ENCODE results near the gene ST3GAL3.

ST3GAL3 gene

GRCh38 chr1:43930168-43930948 is 223.0 kb downstream of the ST3GAL3 start:
- no peak for DNase-seq

DNA sequence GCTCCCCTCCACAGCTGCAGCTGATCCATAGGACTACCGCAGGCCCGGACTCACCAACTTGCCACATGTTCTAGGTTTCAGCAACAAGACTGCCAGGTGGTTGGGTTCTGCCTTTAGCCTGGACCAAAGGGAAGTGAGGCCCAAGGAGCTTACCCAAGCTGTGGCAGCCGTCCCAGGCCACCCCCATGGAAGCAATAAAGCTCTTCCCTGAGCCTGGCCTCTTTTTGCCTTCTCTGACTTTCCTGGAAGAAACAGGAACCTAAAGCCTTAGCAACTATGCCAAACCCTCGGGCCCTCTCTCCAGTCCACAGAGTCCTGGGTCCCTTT is 223.6 kb downstream of the ST3GAL3 start:
- DNase-seq, result no peak

DNA sequence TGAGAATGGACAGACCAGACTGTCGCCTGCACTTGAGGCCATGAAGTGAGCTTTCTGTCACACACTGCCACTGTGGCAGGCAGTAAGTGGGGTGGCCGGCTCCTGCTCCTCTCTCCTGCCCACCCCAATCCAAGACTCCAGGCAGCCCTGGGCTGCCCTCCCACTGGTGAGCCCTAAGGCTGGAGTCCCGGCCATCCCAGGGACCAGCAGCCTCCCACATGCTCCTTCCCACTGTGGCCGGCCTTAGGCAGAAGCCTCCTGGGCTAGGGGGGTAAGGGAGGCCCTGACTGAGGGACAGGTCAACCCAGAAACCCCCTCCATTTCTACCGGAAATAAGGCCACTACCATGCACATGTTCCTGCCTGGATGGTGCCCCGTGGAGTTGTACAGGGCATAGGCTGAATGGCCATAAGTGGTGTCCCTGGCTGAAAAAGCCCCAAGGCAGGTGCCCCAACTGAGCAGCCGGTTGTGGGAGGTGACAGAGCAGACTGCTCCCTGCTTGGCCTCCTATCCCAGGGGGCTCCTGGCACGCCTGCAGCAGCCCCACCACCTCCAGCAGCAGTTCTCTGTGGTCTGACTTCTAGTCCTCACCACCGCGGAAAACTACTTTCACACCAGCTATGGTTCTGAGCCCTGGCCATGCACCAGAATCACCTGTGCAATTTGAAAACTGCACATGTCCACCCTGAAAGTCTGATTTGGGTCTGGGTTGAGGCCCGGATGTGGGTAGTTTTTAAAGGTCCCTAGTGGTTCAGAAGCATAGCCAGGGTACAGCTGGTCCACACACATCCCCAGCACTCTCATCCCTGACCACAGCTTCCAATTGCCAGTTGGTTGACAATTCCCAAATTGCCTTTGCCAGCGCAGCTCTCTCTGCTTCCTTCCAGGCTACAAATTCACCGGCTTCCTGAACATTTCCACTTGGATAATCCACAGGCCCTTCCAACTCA is 224.7 kb downstream of the ST3GAL3 start:
- DNase-seq, result no peak

DNA sequence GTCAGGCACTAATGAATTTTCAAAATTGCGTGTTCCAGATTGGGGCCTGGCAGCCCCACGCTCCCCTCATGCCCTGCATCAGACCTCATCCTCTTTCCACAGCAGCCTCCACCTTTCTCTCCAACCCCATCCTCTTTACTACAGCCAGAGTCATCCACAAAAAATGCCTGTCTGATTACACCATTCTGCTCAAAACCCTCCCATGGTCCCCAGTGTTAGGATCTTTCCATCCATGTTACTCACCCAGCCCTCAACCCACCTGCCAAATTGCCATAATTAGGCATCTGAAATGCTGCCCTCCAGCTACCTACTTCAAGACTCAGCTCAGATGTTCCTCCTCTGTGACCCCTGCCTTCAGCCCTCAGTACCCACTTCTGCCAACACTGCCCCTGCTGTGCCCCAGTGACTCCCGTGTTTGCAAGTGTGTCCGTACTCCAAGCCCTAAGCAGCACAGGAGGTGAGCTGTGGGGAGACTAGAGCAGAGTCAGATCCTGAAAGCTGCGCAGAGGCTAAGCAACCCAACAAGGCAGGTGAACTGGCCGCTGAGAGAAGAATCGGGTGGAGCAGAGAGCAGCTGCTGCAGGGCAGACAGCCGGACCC is 225.6 kb downstream of the ST3GAL3 start:
- peak; percentile 77 for DNase-seq

DNA sequence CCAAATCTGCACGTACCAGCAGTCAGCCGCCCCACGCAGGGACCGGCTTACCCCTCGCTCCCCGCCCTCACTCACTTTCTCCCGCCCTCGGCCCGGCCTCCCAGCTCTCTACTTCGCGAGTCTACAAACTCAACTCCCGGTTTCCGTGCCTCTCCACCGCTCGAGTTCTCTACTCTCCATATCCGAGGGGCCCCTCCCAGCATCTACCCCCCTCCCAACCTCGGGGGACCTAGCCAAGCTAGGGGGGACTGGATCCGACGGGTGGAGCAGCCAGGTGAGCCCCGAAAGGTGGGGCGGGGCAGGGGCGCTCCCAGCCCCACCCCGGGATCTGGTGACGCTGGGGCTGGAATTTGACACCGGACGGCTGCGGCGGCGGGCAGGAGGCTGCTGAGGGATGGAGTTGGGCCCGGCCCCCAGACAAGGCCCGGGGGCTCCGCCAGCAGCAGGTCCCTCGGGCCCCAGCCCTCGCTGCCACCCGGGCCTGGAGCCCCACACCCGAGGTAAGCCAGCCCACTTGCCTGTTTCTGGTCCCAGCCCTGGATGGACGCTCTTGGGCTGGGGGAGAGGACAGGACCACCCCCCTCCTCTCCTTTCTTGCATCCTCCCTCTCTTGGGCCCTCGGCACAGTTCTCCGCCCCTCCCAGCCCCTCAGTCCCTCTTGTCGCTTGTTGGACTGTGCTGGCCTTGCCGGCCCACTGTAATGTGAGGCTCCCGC is 226.2 kb downstream of the ST3GAL3 start, which contains the start of gene ARTN:
TSS of gene ARTN (plus strand) at position 416 of the 715 bp plus-strand sequence. CDS start 1,856 bp downstream, outside the sequence.
- no peak for DNase-seq

DNA sequence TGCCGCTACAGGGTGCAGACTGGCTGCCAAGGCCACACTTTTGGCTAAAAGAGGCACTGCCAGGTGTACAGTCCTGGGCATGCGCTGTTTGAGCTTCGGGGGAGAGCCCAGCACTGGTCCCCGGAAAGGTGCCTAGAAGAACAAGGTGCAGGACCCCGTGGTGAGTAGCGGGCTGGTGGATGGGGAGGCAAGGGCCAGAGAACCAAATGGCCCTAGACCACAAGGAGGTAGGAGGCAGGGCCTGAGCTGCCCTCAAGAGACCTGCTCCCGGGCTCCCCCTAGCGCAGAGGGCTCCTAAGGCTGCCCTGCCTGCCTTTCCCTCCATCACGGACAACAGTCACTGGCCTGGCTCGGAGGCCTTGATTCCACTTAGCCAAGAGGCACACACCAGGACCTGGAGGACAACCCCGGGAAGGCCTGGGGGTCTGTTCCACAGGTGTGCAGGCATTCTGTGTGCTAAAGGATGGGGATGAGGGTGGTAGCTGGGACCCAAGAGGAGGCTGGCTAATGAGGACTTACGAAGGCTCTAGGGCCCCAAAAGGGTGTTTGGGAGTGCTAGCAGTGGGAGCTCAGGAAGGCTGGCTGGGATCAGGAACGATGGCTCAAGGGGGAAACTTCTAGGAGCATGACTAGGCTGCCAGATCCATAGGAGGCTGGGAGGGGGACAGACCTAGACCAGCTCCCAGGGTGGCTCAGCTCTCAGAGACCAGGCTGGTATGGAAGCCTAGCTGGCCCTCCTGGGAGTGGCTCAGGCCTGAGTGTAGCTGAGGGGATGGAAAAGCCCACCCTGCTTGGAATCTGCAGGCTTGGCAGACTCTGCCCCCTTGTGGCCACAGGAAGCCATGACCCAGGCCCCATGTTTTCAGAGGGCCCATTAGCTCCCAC is 227.0 kb downstream of the ST3GAL3 start:
- DNase-seq, result peak; percentile 65

GRCh38 chr1:43934986-43935324 is 227.6 kb downstream of the ST3GAL3 start:
- no peak for DNase-seq

DNA sequence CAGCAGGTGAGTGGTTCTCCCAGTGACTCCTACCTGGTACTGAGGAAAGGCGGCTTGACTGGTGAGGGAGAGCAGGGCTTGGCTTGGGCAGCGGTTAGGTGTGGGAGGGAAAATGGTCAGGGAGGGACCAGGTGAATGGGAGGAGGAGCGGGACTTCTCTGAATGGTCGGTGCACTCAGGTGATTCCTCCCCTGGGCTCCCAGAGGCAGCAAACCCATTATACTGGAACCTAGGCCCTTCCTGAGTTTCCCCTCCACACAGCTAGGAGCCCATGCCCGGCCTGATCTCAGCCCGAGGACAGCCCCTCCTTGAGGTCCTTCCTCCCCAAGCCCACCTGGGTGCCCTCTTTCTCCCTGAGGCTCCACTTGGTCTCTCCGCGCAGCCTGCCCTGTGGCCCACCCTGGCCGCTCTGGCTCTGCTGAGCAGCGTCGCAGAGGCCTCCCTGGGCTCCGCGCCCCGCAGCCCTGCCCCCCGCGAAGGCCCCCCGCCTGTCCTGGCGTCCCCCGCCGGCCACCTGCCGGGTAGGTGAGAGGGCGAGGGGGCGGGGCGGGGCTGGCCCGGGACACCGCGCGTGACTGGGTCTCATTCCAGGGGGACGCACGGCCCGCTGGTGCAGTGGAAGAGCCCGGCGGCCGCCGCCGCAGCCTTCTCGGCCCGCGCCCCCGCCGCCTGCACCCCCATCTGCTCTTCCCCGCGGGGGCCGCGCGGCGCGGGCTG is 228.5 kb downstream of the ST3GAL3 start:
- no peak for DNase-seq

DNA sequence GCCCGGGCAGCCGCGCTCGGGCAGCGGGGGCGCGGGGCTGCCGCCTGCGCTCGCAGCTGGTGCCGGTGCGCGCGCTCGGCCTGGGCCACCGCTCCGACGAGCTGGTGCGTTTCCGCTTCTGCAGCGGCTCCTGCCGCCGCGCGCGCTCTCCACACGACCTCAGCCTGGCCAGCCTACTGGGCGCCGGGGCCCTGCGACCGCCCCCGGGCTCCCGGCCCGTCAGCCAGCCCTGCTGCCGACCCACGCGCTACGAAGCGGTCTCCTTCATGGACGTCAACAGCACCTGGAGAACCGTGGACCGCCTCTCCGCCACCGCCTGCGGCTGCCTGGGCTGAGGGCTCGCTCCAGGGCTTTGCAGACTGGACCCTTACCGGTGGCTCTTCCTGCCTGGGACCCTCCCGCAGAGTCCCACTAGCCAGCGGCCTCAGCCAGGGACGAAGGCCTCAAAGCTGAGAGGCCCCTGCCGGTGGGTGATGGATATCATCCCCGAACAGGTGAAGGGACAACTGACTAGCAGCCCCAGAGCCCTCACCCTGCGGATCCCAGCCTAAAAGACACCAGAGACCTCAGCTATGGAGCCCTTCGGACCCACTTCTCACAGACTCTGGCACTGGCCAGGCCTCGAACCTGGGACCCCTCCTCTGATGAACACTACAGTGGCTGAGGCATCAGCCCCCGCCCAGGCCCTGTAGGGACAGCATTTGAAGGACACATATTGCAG is 229.3 kb downstream of the ST3GAL3 start:
- no peak for DNase-seq

- DNase-seq, result no peak
Measured at GRCh38 chr1:43937179-43937865, 230.0 kb downstream of the ST3GAL3 start.

- DNase-seq, result no peak
Measured at GRCh38 chr1:43938383-43938782, 231.0 kb downstream of the ST3GAL3 start.

DNA sequence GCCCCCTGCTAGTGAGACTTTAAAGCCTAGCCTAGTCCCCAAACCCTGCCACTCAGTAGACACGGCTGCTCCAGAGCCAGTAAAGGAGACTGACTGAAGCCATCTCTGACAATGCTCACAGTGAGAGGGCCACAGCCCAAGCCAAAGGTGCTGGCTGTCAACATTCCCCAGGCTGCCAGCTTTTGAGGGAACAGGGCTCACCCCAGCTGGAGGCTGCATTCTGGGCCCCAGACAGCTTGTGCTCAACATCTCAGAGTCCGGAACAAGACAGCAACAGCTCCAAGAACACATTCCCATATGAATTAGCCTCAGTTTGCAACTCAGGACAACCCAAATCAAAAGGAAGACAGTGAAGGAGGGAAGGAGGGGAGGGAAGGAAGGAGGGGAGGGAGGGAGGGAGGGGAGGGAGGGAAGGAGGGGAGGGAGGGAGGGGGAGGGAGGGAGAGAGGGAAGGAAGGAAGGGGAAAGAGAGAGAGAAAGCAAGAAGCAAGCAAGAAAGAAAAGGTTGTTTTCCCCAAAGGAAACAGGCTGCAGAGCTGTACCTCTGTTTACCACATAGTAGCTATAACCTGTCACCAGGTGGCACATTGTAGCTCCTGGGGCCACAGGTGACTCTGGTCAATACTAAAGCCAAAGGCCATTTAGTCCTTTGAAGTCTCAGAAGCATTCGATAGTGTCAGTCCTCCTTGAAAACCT is 231.7 kb downstream of the ST3GAL3 start:
- no peak for DNase-seq

- no peak for DNase-seq
Measured at GRCh38 chr1:43942411-43942810, 235.1 kb downstream of the ST3GAL3 start.

DNA sequence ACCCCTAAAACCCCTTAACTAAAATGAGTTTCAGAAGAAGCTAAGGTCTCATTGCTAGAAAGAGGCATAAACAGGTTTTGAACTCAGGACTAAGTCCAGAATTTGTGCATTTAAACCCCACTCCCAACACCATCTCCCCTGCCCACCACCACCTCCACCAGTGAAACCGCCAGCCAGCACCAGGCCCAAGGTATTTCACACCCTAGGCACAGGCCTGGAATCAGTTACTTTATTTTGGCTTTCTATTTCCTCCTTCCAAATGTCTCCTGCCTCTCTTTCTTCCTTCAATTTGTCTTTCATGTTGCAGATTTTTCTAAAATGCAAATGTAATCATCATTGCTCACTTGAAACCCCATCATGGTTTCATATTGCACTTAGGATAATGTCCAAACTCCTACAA is 237.5 kb downstream of the ST3GAL3 start:
- no peak for DNase-seq

DNA sequence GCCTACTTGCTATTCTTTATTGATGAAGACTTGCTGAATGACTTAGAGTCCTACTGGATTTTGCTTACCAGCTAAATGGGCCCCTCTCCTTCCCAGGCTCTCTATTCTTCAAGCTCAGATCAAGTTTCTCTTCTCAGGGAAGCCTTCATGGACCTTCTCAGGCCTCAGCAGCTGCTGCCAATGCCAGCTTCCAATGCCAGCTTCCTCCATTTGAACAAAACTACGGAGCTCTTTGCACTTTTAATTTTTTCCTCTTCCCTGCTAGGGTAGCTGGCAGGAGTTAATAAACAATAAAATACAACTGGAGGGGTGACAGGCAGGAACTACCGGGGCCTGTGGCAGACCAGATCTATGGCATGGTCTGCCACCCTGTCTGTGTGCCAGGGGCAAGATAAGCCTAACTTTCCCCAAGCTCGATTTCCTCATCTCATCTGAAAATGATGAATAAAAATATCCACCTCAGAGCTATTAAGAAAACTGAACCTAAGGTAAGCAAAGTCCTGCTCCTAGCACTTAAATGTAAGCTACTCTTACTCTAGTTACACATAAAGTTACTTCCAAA is 238.4 kb downstream of the ST3GAL3 start:
- DNase-seq, result no peak

- peak; percentile 95 for DNase-seq
Measured at GRCh38 chr1:43946236-43947060, 239.1 kb downstream of the ST3GAL3 start, which contains the start of gene IPO13. TSS of gene IPO13 (plus strand) at chr1:43946950. CDS start at chr1:43947601, 651 bp downstream.

DNA sequence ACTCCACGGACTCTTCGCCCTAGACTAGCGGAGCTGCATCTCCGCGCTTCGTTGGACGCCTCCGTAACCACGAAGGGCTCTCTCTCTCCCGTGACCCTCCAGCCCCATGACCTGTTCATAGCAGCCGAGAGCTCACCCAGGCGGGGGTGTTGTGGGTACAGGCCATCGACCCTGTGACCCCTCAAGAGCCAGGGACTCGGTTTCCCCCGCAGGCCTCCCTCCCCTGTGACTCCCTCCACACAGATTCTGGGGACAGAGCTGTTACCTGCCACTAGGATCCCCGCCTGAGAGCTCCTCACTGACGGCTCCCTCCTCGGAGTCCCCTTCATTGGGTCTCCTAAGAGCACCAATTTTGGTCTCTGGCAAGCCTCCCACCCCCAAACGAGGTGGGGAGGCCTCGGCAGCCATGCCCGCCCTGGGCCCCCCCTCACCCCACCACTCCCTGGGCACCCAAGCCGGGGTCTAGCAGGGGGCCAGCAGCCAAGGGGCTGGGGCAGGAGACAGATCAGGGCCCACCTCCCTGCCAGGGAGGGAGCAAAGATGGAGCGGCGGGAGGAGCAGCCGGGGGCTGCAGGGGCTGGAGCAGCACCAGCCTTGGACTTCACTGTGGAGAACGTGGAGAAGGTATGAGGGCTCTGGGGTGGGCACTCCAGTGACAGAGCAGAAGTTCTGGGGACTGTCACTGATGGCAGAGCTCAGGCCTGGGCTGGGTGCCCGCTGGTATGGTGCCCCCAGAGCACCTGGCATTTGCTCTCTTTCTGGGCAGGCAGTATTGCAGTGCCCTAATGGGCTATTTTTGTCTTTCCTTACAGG is 239.9 kb downstream of the ST3GAL3 start:
- DNase-seq, result no peak

All from fibroblast of skin of right biceps (primary cell).